ENCODE data around the gene RBBP4.
A peak's percentile ranks its signal among the peaks of the same experiment; 100 is the strongest.
"Not testable (repeated sequence)": the region's sequence is repeated elsewhere in the genome, so short reads cannot be mapped to it uniquely, and the experiment has no call there.

RBBP4 gene

DNA sequence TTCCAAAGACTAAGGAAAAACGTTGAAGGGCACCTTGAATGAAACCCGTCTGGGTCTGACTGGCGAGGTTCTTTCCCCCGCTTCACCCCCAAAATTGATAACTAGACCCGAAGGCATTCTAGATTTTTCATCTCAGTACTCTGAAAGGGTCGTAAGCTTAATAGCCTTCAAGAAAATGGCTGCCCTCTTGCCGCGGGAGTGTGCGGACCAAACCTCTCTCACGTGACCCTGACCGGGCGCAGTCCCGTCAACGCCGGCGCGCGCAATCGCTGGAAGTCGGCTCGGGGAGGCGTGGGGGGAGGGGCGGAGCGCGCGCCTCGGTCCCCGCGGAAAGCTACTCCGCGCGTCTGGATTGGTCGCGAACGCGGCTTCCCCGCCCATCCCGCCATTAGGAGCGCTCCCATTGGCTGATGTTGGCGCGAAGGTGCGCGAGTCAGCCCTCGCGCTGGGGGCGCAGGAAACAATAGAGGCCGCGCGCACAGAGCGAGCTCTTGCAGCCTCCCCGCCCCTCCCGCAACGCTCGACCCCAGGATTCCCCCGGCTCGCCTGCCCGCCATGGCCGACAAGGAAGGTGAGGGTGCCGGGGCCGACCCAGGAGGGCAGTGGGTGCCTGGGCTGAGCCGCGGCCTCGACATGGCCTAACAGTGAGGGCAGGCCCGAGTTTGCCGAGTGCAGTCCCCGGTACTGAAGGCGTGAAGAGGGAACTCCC, at the start of gene RBBP4:
Gene RBBP4, plus strand, starts transcription at position 457 of the 709 bp plus-strand sequence. Its CDS starts 99 bp downstream, at position 556.
- DNase-seq: peak; percentile 94

DNA sequence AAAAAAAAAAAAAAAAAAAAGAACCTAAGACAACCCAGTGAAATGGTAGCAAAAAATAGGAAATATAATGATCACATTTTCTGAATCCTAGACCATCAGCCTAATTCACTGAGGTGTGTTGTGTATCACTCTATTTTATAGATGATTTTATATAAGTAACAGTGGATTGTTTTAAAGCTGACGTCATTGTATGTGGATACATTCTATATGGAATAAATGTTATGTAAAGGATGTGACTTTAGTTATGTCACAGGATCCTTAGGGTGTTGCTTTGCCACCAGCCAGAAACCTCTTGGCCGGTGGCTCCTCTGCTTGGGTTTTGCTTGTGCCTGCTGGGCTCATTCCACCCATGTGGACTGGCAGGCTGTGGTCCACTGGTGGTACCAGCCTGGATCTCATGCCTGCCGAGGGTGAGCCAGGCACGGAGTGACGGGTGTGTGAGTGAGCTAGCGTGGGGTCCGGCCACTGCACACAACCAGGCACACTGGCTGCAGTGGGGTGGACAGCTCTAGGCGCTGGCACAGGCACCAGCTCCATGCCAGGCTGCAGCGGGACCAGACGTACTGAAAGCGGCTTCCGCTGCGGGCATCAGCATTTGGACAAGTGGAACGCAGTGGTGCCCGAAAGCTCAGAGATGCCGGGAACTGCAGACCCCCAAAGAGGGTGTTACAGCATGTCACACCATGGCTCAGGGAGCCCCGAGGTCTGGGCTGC, 45.1 kb upstream of the RBBP4 start:
- no peak for DNase-seq

DNA sequence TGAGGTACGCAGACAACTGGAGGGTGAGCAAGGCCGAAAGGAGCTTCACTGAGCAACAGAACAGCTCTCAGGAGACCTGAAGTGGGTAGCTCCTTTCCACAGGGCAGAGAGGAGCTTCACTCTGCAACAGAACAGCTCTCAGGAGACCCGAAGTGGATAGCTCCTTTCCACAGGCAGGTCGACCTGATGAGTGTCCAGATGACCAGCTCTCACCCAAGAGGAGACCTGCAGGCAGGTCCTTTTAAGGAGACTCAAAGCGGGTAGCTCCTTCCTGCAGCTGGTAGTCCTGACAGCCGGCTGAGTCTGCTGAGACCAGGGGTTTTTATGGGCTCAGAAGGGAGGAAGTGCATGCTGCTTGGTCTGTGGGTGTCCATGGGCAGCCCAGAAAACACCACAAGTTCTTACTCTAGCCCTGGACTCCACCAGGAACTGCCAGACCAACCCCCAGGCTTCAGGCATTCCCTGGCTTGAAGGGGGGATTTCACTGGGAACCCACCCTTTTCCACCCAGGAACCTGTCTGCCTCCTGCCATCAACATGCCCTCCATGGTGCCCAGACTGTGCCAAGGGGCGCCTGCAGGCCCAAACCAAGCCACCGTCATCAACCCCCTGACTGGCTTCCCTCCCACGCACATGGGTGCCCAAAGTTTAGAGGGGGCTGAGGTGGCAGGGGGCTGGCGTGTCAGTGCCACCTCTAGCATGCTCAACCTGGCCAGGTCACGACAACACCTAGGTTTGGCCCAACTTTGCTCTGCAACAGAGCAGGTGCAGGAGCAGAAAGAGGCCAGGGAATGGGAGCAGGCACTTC, 44.2 kb upstream of the RBBP4 start:
- no peak for DNase-seq

DNA sequence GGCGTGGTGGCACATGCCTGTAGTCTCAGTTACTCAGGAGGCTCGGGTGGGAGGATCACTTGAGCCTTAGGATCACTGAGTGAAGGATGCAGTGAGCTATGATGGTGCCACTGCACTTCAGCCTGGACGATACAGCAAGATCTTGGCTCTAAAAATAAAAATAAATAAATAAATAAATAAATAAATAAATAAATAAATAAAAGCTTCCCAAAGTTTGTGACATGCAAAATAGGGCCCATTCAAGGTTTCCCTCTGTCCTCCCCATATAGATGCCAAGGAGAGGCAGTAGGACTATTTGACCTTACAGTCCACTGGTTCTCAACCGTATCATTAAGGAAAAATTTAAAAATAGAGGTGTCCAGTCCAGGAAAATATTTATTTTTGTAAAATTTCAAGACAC, 41.8 kb upstream of the RBBP4 start:
- DNase-seq: no peak

GRCh38 chr1:32611859-32612188, 39.2 kb upstream of the RBBP4 start:
- DNase-seq: no peak

GRCh38 chr1:32612189-32612881, 38.7 kb upstream of the RBBP4 start:
- DNase-seq: peak; percentile 74

DNA sequence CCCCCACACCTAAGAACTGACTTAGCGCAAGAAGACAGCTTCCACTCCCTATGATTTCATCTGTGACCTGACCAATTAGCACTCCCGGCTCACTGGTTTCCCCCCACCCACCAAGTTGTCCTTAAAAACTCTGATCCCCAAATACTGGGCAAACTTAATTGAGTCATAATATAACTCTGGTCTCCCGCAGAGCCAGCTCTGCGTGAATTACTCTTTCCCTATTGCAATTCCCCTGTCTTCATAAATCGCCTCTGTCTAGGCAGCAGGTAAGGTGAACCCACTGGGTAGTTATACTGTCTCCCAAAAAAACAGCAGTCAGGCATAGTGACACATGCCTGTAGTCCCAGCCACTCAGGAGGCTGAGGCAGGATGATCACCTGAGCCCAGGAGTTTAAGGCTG, 37.5 kb upstream of the RBBP4 start:
- no peak for DNase-seq

DNA sequence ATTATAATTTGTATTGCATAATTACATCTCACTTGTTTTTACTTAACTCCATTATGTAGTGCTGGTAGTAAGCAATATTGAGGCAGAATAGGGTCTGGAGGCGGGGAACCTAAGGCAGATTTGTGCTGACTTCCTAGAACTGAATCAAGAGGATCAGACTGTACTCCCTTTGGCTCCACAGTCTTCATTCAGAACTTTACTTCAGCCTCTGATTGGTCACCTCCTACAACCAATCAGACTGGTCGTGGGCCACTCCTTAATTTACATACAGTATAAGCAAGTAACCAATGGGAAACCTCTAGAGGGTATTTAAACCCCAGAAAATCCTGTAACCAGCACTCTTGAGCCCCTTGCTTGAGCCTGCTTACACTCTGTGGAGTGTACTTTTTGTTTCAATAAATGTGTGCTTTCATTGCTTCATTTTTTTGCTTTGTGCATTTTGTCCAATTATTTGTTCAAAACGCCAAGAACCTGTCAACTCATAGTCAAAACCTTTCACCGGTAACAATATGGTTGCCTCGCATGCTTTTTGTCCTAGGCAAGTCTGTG, 32.3 kb upstream of the RBBP4 start:
- DNase-seq: no peak

GRCh38 chr1:32619701-32620485, 31.1 kb upstream of the RBBP4 start:
- no peak for DNase-seq

- DNase-seq: no peak
Observed at GRCh38 chr1:32622205-32622604, 28.8 kb upstream of the RBBP4 start.

- no peak for DNase-seq
Observed at GRCh38 chr1:32622806-32623681, 28.0 kb upstream of the RBBP4 start.

DNA sequence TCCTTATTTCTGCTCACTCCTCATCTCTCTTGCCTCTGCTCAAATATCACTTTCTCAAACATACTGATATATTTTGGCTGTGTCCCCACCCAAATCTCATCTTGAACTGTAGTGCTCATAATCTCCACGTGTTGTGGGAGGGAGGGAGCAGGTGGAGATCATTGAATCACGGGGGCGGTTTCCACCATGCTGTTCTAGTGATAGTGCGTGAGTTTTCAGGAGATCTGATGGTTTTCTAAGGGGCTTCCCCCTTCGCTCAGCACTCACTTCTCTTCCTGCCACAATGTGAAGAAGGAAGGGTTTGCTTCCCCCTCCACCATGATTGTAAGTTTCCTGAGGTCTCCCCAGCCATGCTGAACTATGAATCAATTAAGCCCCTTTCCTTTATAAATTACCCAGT, 27.2 kb upstream of the RBBP4 start:
- no peak for DNase-seq

GRCh38 chr1:32626176-32626575, 24.8 kb upstream of the RBBP4 start:
- no peak for DNase-seq

GRCh38 chr1:32627596-32628162, 23.3 kb upstream of the RBBP4 start:
- DNase-seq: no peak

- not testable (repeated sequence) for DNase-seq
Observed at GRCh38 chr1:32630173-32630572, 20.8 kb upstream of the RBBP4 start.

- no peak for DNase-seq
Observed at GRCh38 chr1:32632829-32633228, 18.2 kb upstream of the RBBP4 start.

DNA sequence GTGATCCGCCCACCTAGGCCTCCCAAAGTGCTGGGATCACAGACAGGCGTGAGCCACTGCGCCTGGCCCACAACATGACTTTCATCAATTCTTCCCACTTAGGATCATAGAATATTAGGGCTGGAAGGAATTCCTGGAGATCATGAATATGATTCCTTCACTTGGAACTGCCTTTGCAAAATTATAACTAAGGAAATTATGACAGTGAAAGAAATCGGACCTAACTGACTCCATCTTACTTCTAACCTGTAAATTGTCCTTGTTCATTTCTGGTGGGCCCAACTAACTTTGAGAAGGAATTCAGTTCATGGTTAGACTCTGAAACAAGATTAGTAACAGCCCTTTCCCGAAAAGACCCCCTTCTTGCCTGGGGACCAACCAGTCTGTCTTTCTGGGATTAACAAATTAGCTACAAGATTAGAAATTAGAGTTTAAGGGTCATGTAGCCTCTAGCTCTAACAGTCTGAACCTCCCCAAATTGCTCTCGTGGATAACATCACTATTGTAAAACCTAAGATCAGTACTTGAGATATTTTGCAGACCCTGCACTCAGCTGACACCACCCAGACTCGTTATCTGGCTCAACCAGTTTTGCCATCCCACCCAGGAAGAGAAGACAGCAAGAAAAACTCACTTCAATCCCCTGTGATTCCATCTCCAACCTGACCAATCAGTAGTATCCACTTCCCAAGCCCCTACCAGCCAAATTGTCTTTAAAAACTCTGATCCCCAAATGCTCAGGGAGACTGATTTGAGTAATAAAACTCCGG, 15.3 kb upstream of the RBBP4 start:
- no peak for DNase-seq

DNA sequence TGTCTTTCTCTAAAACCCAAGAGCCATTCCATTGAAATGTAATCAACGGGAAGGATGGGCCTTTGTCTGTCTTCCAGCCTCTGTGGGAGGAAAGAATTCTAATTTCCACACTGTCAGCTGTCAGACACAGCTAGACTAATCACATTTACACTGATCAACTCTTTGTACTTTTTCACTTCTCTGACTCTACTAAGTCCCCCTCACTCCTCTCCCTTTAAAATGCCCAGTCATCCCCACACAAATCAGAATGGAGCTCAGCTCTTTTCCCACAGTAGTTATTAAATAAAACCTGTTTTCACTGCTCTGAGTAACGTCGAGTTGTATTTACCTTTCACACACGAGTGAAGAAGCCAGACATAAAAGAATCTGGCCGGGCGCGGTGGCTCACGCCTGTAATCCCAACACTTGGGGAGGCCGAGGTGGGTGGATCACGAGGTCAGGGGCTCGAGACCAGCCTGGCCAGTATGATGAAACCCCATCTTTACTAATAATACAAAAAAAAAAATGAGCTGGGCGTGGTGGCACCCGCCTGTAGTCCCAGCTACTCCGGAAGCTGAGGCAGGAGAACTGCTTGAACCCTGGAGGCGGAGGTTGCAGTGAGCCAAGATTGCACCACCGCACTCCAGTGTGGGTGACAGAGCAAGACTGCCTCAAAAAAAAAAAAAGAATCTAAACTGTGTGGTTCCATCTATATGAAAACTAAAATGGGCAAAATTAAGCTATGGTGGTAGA, 13.9 kb upstream of the RBBP4 start:
- DNase-seq: no peak

DNA sequence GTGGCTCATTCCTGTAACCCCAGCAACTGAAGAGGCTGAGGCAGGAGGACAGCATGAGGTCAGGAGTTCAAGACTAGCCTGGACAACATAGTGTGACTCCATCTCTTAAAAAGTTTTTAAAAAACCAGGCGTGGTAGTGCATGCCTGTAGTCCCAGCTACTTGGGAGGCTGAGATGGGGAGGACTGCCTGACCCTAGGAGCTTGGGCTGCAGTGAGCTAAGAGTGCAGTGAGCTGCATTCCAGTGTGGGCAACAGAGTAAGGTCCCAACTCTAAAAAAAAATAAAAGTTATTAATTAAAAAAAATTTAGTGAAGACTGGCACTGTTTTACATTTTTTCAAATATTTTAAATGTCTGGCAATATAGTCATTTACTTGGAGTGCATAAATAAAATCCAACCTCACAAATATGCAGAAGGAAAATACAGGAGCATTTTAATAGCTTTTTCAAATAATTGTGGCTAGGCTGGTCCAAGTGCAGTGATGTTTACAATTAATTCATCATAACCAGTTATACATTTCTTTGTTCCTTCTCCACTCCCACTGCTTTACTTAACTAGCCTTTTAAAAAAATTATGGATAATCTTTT, 11.4 kb upstream of the RBBP4 start:
- no peak for DNase-seq

Measured in NCI-H146 (cell line).